ENCODE data around the gene PEPD.

DNA sequence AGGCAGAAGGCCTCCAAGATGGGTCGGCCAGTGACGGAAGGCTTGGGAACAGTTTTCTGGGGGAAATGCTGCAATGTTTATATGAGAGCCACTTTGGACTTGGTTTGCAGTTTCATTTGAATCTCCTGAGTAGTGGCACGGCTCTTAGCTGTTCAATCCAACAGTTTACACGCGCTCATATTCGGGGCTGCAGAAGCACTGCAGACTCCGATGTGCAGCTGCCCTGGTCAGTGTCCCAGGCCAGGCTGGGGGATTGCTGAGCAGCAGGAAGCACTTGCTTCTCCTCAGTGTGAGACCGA lies 116.4 kb downstream of the PEPD start:
- TF ChIP-seq REST (IDR thresholded peaks at IDR 0.05; ENCODE audit: insufficient read depth in 1 of 2, low read depth in 2 of 2, low read length in 2 of 2) (no peak), POLR2AphosphoS5 (IDR thresholded peaks at IDR 0.05; ENCODE audit: low read depth, low read length) (no peak), SIN3A (IDR thresholded peaks at IDR 0.05; ENCODE audit: borderline replicate concordance, insufficient read depth, low read length) (no peak), TAF1 (IDR thresholded peaks at IDR 0.05; ENCODE audit: borderline replicate concordance, insufficient read depth, low read length) (no peak)

Measured in PFSK-1 (cell line).